HepG2 (cell line): ENCODE results near the gene SYNPR. TPM values are rescaled to one million over a fixed set of nuclear protein-coding genes. Genes with fewer than 3 reads are reported as not detected.

Experiments
- ATAC-seq: fragments of 200-7000 bp; cut with Tn5 transposase; 3 replicates; pipeline ENCODE4 v1.9.1; 2020; ENCODE audit warnings: mild to moderate bottlenecking, moderate library complexity
- BruUV-seq: library from RNA; stranded (reverse); fragments of 400-500 nt; replicated peaks from 2 replicates; lab custom pipeline; 2021; lab: Mats Ljungman, UMichigan
- CTCF ChIA-PET: fragments of 300-600 bp; formaldehyde crosslinking; extraction: SDS; loops from one replicate; lab custom pipeline; 2021; ENCODE audit warnings: low total read pairs, inconsistent platforms, low intra/inter-chr PET ratio; lab: Yijun Ruan, JAX
- POLR2A ChIA-PET: fragments of 350-600 bp; sonication (Branson Sonifier 250); formaldehyde crosslinking; loops from one replicate; lab custom pipeline; 2020; ENCODE audit warnings: antibody characterized with exemption, inconsistent platforms; lab: Yijun Ruan, JAX
- DNase-seq: peaks from one replicate; pipeline ENCODE4 v3.0.0-alpha.2; 2015; ENCODE audit warnings: low spot score
- FAIRE-seq: peaks from 3 replicates; lab custom pipeline; 2011; peaks lifted over from hg19 to GRCh38; lab: Jason Lieb, UNC
- H2AFZ ChIP-seq: one replicate; pipeline ENCODE4 v1.6.1; 2011; ENCODE audit warnings: low read length, inconsistent platforms
- H3K27ac ChIP-seq: fragments of 300-600 bp; 3 replicates; pipeline ENCODE4 v1.8.0; 2011; ENCODE audit warnings: mixed run types, mild to moderate bottlenecking, mixed read lengths, low read length, inconsistent platforms; ENCODE audit not compliant: insufficient read depth; ENCODE audit errors: extremely low read length
- H3K27me3 ChIP-seq, 2 experiments: fragments of 200-600 bp in 1 of 2; 2 replicates in 1 of 2; 3 replicates in 1 of 2; pipeline versions ENCODE4 v1.6.0 to v1.8.0; 2011; ENCODE audit warnings: low read length in 2 of 2, mild to moderate bottlenecking in 2 of 2, moderate library complexity in 2 of 2, inconsistent platforms in 1 of 2; ENCODE audit not compliant: insufficient read depth in 2 of 2, control insufficient read depth in 1 of 2
- H3K36me3 ChIP-seq, 2 experiments: fragments of 200-600 bp in 1 of 2; replicated peaks in 1 of 2; 2 replicates in 1 of 2; 3 replicates in 1 of 2; pipeline versions ENCODE4 v1.5.1 to v1.8.0; 2011; ENCODE audit warnings: low read length in 2 of 2, inconsistent platforms in 1 of 2; ENCODE audit not compliant: insufficient read depth in 2 of 2, control insufficient read depth in 1 of 2
- H3K4me1 ChIP-seq: 2 replicates; pipeline ENCODE4 v1.5.1; 2012; ENCODE audit warnings: low read length, inconsistent platforms; ENCODE audit not compliant: insufficient read depth
- H3K4me2 ChIP-seq: 2 replicates; pipeline ENCODE4 v1.6.0; 2011; ENCODE audit warnings: low read depth, low read length, inconsistent platforms
- H3K4me3 ChIP-seq, 3 experiments: fragments of 200-600 bp in 1 of 3; sonication (generic), shearing (Covaris generic) in 1 of 3; replicated peaks in 1 of 3; 2 replicates each; pipeline ENCODE4 v1.5.1; 2011 to 2016; ENCODE audit warnings: low read length in 3 of 3, inconsistent platforms in 2 of 3, low read depth in 2 of 3, mild to moderate bottlenecking in 2 of 3, control low read depth in 1 of 3, mixed read lengths in 1 of 3; ENCODE audit not compliant: insufficient read depth in 1 of 3
- H3K79me2 ChIP-seq: one replicate; pipeline ENCODE4 v1.6.1; 2011; ENCODE audit warnings: low read length, inconsistent platforms; ENCODE audit not compliant: insufficient read depth
- H3K9ac ChIP-seq: 2 replicates; pipeline ENCODE4 v1.6.0; 2011; ENCODE audit warnings: mild to moderate bottlenecking, low read depth, low read length, inconsistent platforms; ENCODE audit not compliant: insufficient read depth
- H3K9me3 ChIP-seq: 2 replicates; pipeline ENCODE4 v1.5.1; 2012; ENCODE audit warnings: mild to moderate bottlenecking, low read length
- H4K20me1 ChIP-seq: 2 replicates; pipeline ENCODE4 v1.6.0; 2011; ENCODE audit warnings: inconsistent platforms, mild to moderate bottlenecking, low read length, moderate library complexity; ENCODE audit not compliant: insufficient read depth
- FOXO4 ChIP-seq: sonication (generic); formaldehyde crosslinking; conservative IDR thresholded peaks from 2 replicates; pipeline ENCODE4 v1.8.1; 2023; ENCODE audit warnings: missing genetic modification reagents
- GTF2F1 ChIP-seq: fragments of 150-350 bp; IDR thresholded peaks from 2 replicates; pipeline ENCODE4 v1.6.1; 2014; ENCODE audit warnings: low read length
- KAT7 ChIP-seq: IDR thresholded peaks from 2 replicates; pipeline ENCODE4 v1.6.1; 2018; ENCODE audit warnings: borderline replicate concordance, missing compliant biosample characterization
- TBX3 ChIP-seq: fragments of 450-650 bp; IDR thresholded peaks from 2 replicates; pipeline ENCODE4 v1.6.1; 2017; ENCODE audit warnings: antibody characterized with exemption, mild to moderate bottlenecking, inconsistent platforms, borderline replicate concordance
- TRAFD1 ChIP-seq: sonication (generic); formaldehyde crosslinking; IDR thresholded peaks from 2 replicates; pipeline ENCODE4 v1.5.1; 2020; ENCODE audit warnings: missing genetic modification reagents, mild to moderate bottlenecking, borderline replicate concordance
- ZBTB7B ChIP-seq: sonication (generic); formaldehyde crosslinking; IDR thresholded peaks from 2 replicates; pipeline ENCODE4 v1.4.0; 2020; ENCODE audit warnings: missing genetic modification reagents
- ZFY ChIP-seq: sonication (generic); formaldehyde crosslinking; IDR thresholded peaks from 2 replicates; pipeline ENCODE4 v1.4.0; 2020; ENCODE audit warnings: missing genetic modification reagents
- ZNF337 ChIP-seq: sonication (generic); formaldehyde crosslinking; IDR thresholded peaks from 2 replicates; pipeline ENCODE4 v1.5.1; 2020; ENCODE audit warnings: missing genetic modification reagents, low read depth, mild to moderate bottlenecking, borderline replicate concordance
- ZNF34 ChIP-seq: sonication (generic); formaldehyde crosslinking; IDR thresholded peaks from 2 replicates; pipeline ENCODE4 v1.4.0; 2020; ENCODE audit warnings: mild to moderate bottlenecking, missing genetic modification reagents, borderline replicate concordance
- ZNF460 ChIP-seq: sonication (generic); formaldehyde crosslinking; IDR thresholded peaks from 2 replicates; pipeline ENCODE4 v1.5.1; 2020; ENCODE audit warnings: missing genetic modification reagents, mild to moderate bottlenecking, borderline replicate concordance
- ZNF503 ChIP-seq: sonication (generic); formaldehyde crosslinking; IDR thresholded peaks from 2 replicates; pipeline ENCODE4 v1.4.0; 2020; ENCODE audit warnings: missing genetic modification reagents
- ZNF761 ChIP-seq: sonication (generic); formaldehyde crosslinking; conservative IDR thresholded peaks from 2 replicates; pipeline ENCODE4 v1.4.0; 2020; ENCODE audit warnings: mild to moderate bottlenecking, missing genetic modification reagents
- ZNF883 ChIP-seq: sonication (generic); formaldehyde crosslinking; IDR thresholded peaks from 2 replicates; pipeline ENCODE4 v1.5.1; 2020; ENCODE audit warnings: mild to moderate bottlenecking, missing genetic modification reagents; ENCODE audit errors: not compliant biosample characterization
- ZNF891 ChIP-seq: sonication (generic); formaldehyde crosslinking; IDR thresholded peaks from 2 replicates; pipeline ENCODE4 v1.5.0; 2020; ENCODE audit warnings: mild to moderate bottlenecking, missing genetic modification reagents
- WGBS: methylation state at CpG from one replicate; pipeline ENCODE4 v1.1.6; 2017; ENCODE audit warnings: low lambda C conversion rate; 5-methylcytosine and 5-hydroxymethylcytosine counted together
- in situ Hi-C: cut with HindIII; loops from 2 replicates; pipeline ENCODE4 v1.10.0; 2017; ENCODE audit warnings: low pct_unique_long_range_greater_than_20kb; ENCODE audit not compliant: extremely low pct_ligation_motif_present
- intact Hi-C: fragments of 100-400 bp; cut with micrococcal nuclease; formaldehyde crosslinking; loops from one replicate; pipeline ENCODE4 v1.10.0; 2022; ENCODE audit not compliant: unreplicated experiment
- polyA plus RNA-seq, 8 experiments: library from polyadenylated mRNA; depleted of rRNA in 3 of 8; stranded (reverse) in 7 of 8; unstranded in 1 of 8; fragments of >200 nt; fragmentation: Illumina TruSeq in 4 of 8; extraction: Trizol in 4 of 8; gene quantifications; 2 replicates each; pipeline versions ENCODE4 v1.2.1 to v1.2.3, GENCODE V29; 2011 to 2016; ENCODE audit warnings: low read depth in 4 of 8, missing spikeins in 1 of 8, mixed read lengths in 1 of 8; ENCODE audit not compliant: insufficient read depth in 1 of 8
- total RNA-seq, 5 experiments: library from RNA; depleted of rRNA; stranded (reverse); fragments of >200 nt; fragmentation: Illumina TruSeq; extraction: Trizol; gene quantifications; 2 replicates each; pipeline ENCODE4 v1.2.3, GENCODE V29; 2016; ENCODE audit warnings: low read depth in 1 of 5

The SYNPR gene
- total and polyA plus RNA-seq, 2 of the 13 experiments (the other 11 are each of a cell fraction or from before 2014, with no cell fraction given): 0.04 TPM; not detected in 1

- in situ Hi-C loops: no loop called here
- Histone ChIP-seq H3K36me3 (no peaks in the 10 kb centered on the region), H3K9me3 (no peaks in the 10 kb centered on the region), H2AFZ (no peak overlapping the region), H3K4me1 (no peaks in the 10 kb centered on the region), H3K27ac (no peak overlapping the region), H3K79me2 (no peaks in the 10 kb centered on the region), H3K27me3 (no peaks in the 10 kb centered on the region), H3K4me2 (no peak overlapping the region), H3K9ac (no peak overlapping the region), H4K20me1 (no peaks in the 10 kb centered on the region), H3K4me3 (no peak overlapping the region)
- intact Hi-C loops: no loop called here
- CTCF ChIA-PET: no interaction called here
- no peak for FAIRE-seq
- BruUV-seq: no TSS peak
- no peak for DNase-seq
- POLR2A ChIA-PET: no interaction called here
- TF ChIP-seq ZNF761 (CRISPR knock-in tag): no peak
- no peak for TF ChIP-seq ZBTB7B (CRISPR knock-in tag)
- no peak for TF ChIP-seq ZNF503 (CRISPR knock-in tag)
- TF ChIP-seq ZNF460 (CRISPR knock-in tag): no peak
- ATAC-seq: no peak
- 75% methylated on average over 4 of the region's 4 CpGs for WGBS
Observed at GRCh38 chr3:63395960-63396359, 117.9 kb downstream of the SYNPR start.

- Histone ChIP-seq H3K9me3 (no peaks in the 10 kb centered on the region), H3K27me3 (no peaks in the 10 kb centered on the region), H3K27ac (no peak overlapping the region), H3K9ac (no peak overlapping the region), H3K79me2 (no peaks in the 10 kb centered on the region), H3K4me3 (no peak overlapping the region), H4K20me1 (no peaks in the 10 kb centered on the region), H2AFZ (no peak overlapping the region), H3K4me1 (no peaks in the 10 kb centered on the region), H3K36me3 (no peaks in the 10 kb centered on the region), H3K4me2 (no peak overlapping the region)
- ChIA-PET POLR2A (no interaction called here), CTCF (no interaction called here)
- ATAC-seq (no peak), DNase-seq (no peak), FAIRE-seq (no peak)
- BruUV-seq: no TSS peak
- in situ Hi-C loops: no loop called here
- intact Hi-C loops: no loop called here
- 5% methylated on average over 6 of the region's 6 CpGs for WGBS
- TF ChIP-seq FOXO4: no peak
- TF ChIP-seq ZNF891 (CRISPR knock-in tag): no peak
- TF ChIP-seq TRAFD1 (CRISPR knock-in tag): no peak
- no peak for TF ChIP-seq ZNF34 (CRISPR knock-in tag)
- no peak for TF ChIP-seq TBX3
- no peak for TF ChIP-seq ZNF337 (CRISPR knock-in tag)
- no peak for TF ChIP-seq ZNF883 (CRISPR knock-in tag)
- no peak for TF ChIP-seq GTF2F1
- no peak for TF ChIP-seq KAT7
- TF ChIP-seq ZFY (CRISPR knock-in tag): no peak
Observed at GRCh38 chr3:63400246-63400860, 122.2 kb downstream of the SYNPR start.
